Measurements from ENCODE around the gene DLG1.
"Not testable (repeated sequence)": the region's sequence is repeated elsewhere in the genome, so short reads cannot be mapped to it uniquely, and the experiment has no call there.

The DLG1 gene

GRCh38 chr3:197244751-197245150, 53.7 kb downstream of the DLG1 start:
- no peak for DNase-seq (ENCODE audit: low spot score)

- no peak for DNase-seq (ENCODE audit: low spot score)
Measured at GRCh38 chr3:197242784-197243432, 55.5 kb downstream of the DLG1 start.

GRCh38 chr3:197241173-197241572, 57.2 kb downstream of the DLG1 start:
- DNase-seq (ENCODE audit: low spot score): no peak

GRCh38 chr3:197239857-197240256, 58.6 kb downstream of the DLG1 start:
- no peak for DNase-seq (ENCODE audit: low spot score)

GRCh38 chr3:197238842-197239241, 59.6 kb downstream of the DLG1 start:
- DNase-seq (ENCODE audit: low spot score): no peak

GRCh38 chr3:197237897-197238296, 60.5 kb downstream of the DLG1 start:
- DNase-seq (ENCODE audit: low spot score): no peak

- no peak for DNase-seq (ENCODE audit: low spot score)
Measured at GRCh38 chr3:197236362-197236761, 62.0 kb downstream of the DLG1 start.

GRCh38 chr3:197234947-197235914, 63.2 kb downstream of the DLG1 start:
- DNase-seq (ENCODE audit: low spot score): no peak

GRCh38 chr3:197231321-197231720, 67.1 kb downstream of the DLG1 start:
- no peak for DNase-seq (ENCODE audit: low spot score)

- DNase-seq (ENCODE audit: low spot score): no peak
Measured at GRCh38 chr3:197229836-197230235, 68.6 kb downstream of the DLG1 start.

GRCh38 chr3:197229178-197229577, 69.2 kb downstream of the DLG1 start:
- DNase-seq (ENCODE audit: low spot score): no peak

GRCh38 chr3:197227780-197228574, 70.4 kb downstream of the DLG1 start:
- no peak for DNase-seq (ENCODE audit: low spot score)

- no peak for DNase-seq (ENCODE audit: low spot score)
Measured at GRCh38 chr3:197226179-197226578, 72.2 kb downstream of the DLG1 start.

- DNase-seq (ENCODE audit: low spot score): no peak
Measured at GRCh38 chr3:197225579-197225978, 72.8 kb downstream of the DLG1 start.

GRCh38 chr3:197224034-197224444, 74.4 kb downstream of the DLG1 start:
- peak; percentile 34 for DNase-seq (ENCODE audit: low spot score)

- no peak for DNase-seq (ENCODE audit: low spot score)
Measured at GRCh38 chr3:197222937-197223370, 75.5 kb downstream of the DLG1 start.

GRCh38 chr3:197219619-197220018, 78.8 kb downstream of the DLG1 start:
- DNase-seq (ENCODE audit: low spot score): no peak

- DNase-seq (ENCODE audit: low spot score): no peak
Measured at GRCh38 chr3:197218210-197218609, 80.2 kb downstream of the DLG1 start.

GRCh38 chr3:197216914-197217313, 81.5 kb downstream of the DLG1 start:
- DNase-seq (ENCODE audit: low spot score): no peak

- DNase-seq (ENCODE audit: low spot score): peak; percentile 9
Measured at GRCh38 chr3:197216169-197216860, 82.1 kb downstream of the DLG1 start.

- DNase-seq (ENCODE audit: low spot score): no peak
Measured at GRCh38 chr3:197212290-197212689, 86.1 kb downstream of the DLG1 start.

GRCh38 chr3:197211698-197212097, 86.7 kb downstream of the DLG1 start:
- DNase-seq (ENCODE audit: low spot score): not testable (repeated sequence)
